ENCODE results near the gene FBXO2.

Gene FBXO2

GRCh38 chr1:11668516-11668915 lies 14.3 kb upstream of the FBXO2 start:
- no peak overlapping the region for H3K27ac ChIP-seq (ENCODE audit: low read depth, low read length)
- H3K9ac ChIP-seq (ENCODE audit: low read depth, low read length): no peak overlapping the region
- H3K27me3 ChIP-seq (ENCODE audit: control insufficient read depth, insufficient read depth, low read length): no peaks in the 10 kb centered on the region
- no peaks in the 10 kb centered on the region for H3K4me1 ChIP-seq (ENCODE audit: control insufficient read depth, insufficient read depth, low read length)
- H3K4me3 ChIP-seq (ENCODE audit: low read depth, low read length): no peak overlapping the region
- no peaks in the 10 kb centered on the region for H3K9me3 ChIP-seq (ENCODE audit: control insufficient read depth, insufficient read depth, low read length)
- peaks cover 32% of the 10 kb centered on the region for H3K36me3 ChIP-seq (ENCODE audit: control insufficient read depth, insufficient read depth, low read length)

GRCh38 chr1:11664336-11665065 lies 10.3 kb upstream of the FBXO2 start:
- Histone ChIP-seq H3K36me3 (ENCODE audit: control insufficient read depth, insufficient read depth, low read length) (peaks cover 21% of the 10 kb centered on the region), H3K9me3 (ENCODE audit: control insufficient read depth, insufficient read depth, low read length) (no peaks in the 10 kb centered on the region), H3K4me3 (ENCODE audit: low read depth, low read length) (peak overlapping the region; percentile 54), H3K27me3 (ENCODE audit: control insufficient read depth, insufficient read depth, low read length) (peaks cover 3% of the 10 kb centered on the region; the same call in 1 of the 2 replicates), H3K4me1 (ENCODE audit: control insufficient read depth, insufficient read depth, low read length) (no peaks in the 10 kb centered on the region), H3K9ac (ENCODE audit: low read depth, low read length) (no peak overlapping the region), H3K27ac (ENCODE audit: low read depth, low read length) (peak overlapping the region; percentile 45)

- Histone ChIP-seq H3K4me3 (ENCODE audit: low read depth, low read length) (no peak overlapping the region), H3K27me3 (ENCODE audit: control insufficient read depth, insufficient read depth, low read length) (peaks cover 3% of the 10 kb centered on the region; the same call in 1 of the 2 replicates), H3K9ac (ENCODE audit: low read depth, low read length) (no peak overlapping the region), H3K27ac (ENCODE audit: low read depth, low read length) (no peak overlapping the region), H3K9me3 (ENCODE audit: control insufficient read depth, insufficient read depth, low read length) (no peaks in the 10 kb centered on the region), H3K36me3 (ENCODE audit: control insufficient read depth, insufficient read depth, low read length) (peaks cover 46% of the 10 kb centered on the region), H3K4me1 (ENCODE audit: control insufficient read depth, insufficient read depth, low read length) (no peaks in the 10 kb centered on the region)
Measured at GRCh38 chr1:11661103-11661502, 6.9 kb upstream of the FBXO2 start.

GRCh38 chr1:11659748-11660147 lies 5.5 kb upstream of the FBXO2 start:
- H3K9me3 ChIP-seq (ENCODE audit: control insufficient read depth, insufficient read depth, low read length): no peaks in the 10 kb centered on the region
- H3K27ac ChIP-seq (ENCODE audit: low read depth, low read length): no peak overlapping the region
- H3K4me3 ChIP-seq (ENCODE audit: low read depth, low read length): no peak overlapping the region
- peaks cover 3% of the 10 kb centered on the region; the same call in 1 of the 2 replicates for H3K27me3 ChIP-seq (ENCODE audit: control insufficient read depth, insufficient read depth, low read length)
- H3K4me1 ChIP-seq (ENCODE audit: control insufficient read depth, insufficient read depth, low read length): peaks cover 8% of the 10 kb centered on the region; the same call in 1 of the 2 replicates
- H3K9ac ChIP-seq (ENCODE audit: low read depth, low read length): no peak overlapping the region
- peaks cover 49% of the 10 kb centered on the region for H3K36me3 ChIP-seq (ENCODE audit: control insufficient read depth, insufficient read depth, low read length)

GRCh38 chr1:11658542-11658941 lies 4.3 kb upstream of the FBXO2 start:
- H3K36me3 ChIP-seq (ENCODE audit: control insufficient read depth, insufficient read depth, low read length): peaks cover 49% of the 10 kb centered on the region
- no peak overlapping the region for H3K9ac ChIP-seq (ENCODE audit: low read depth, low read length)
- peaks cover 11% of the 10 kb centered on the region for H3K4me1 ChIP-seq (ENCODE audit: control insufficient read depth, insufficient read depth, low read length)
- H3K27ac ChIP-seq (ENCODE audit: low read depth, low read length): no peak overlapping the region
- peaks cover 6% of the 10 kb centered on the region for H3K27me3 ChIP-seq (ENCODE audit: control insufficient read depth, insufficient read depth, low read length)
- no peaks in the 10 kb centered on the region for H3K9me3 ChIP-seq (ENCODE audit: control insufficient read depth, insufficient read depth, low read length)
- no peak overlapping the region for H3K4me3 ChIP-seq (ENCODE audit: low read depth, low read length)

GRCh38 chr1:11657654-11658053 lies 3.4 kb upstream of the FBXO2 start:
- Histone ChIP-seq H3K4me3 (ENCODE audit: low read depth, low read length) (no peak overlapping the region), H3K27me3 (ENCODE audit: control insufficient read depth, insufficient read depth, low read length) (peaks cover 11% of the 10 kb centered on the region), H3K9ac (ENCODE audit: low read depth, low read length) (no peak overlapping the region), H3K4me1 (ENCODE audit: control insufficient read depth, insufficient read depth, low read length) (peaks cover 16% of the 10 kb centered on the region), H3K9me3 (ENCODE audit: control insufficient read depth, insufficient read depth, low read length) (no peaks in the 10 kb centered on the region), H3K36me3 (ENCODE audit: control insufficient read depth, insufficient read depth, low read length) (peaks cover 49% of the 10 kb centered on the region), H3K27ac (ENCODE audit: low read depth, low read length) (no peak overlapping the region)

- Histone ChIP-seq H3K27ac (ENCODE audit: low read depth, low read length) (no peak overlapping the region), H3K36me3 (ENCODE audit: control insufficient read depth, insufficient read depth, low read length) (peaks cover 33% of the 10 kb centered on the region), H3K9me3 (ENCODE audit: control insufficient read depth, insufficient read depth, low read length) (no peaks in the 10 kb centered on the region), H3K4me3 (ENCODE audit: low read depth, low read length) (peak overlapping the region; percentile 60), H3K9ac (ENCODE audit: low read depth, low read length) (no peak overlapping the region), H3K4me1 (ENCODE audit: control insufficient read depth, insufficient read depth, low read length) (peaks cover 29% of the 10 kb centered on the region), H3K27me3 (ENCODE audit: control insufficient read depth, insufficient read depth, low read length) (peaks cover 30% of the 10 kb centered on the region)
Measured at GRCh38 chr1:11654939-11655808, 945 bp upstream of the FBXO2 start.

- Histone ChIP-seq H3K9me3 (ENCODE audit: control insufficient read depth, insufficient read depth, low read length) (no peaks in the 10 kb centered on the region), H3K4me1 (ENCODE audit: control insufficient read depth, insufficient read depth, low read length) (peaks cover 33% of the 10 kb centered on the region), H3K27me3 (ENCODE audit: control insufficient read depth, insufficient read depth, low read length) (peaks cover 35% of the 10 kb centered on the region), H3K27ac (ENCODE audit: low read depth, low read length) (no peak overlapping the region), H3K9ac (ENCODE audit: low read depth, low read length) (no peak overlapping the region), H3K36me3 (ENCODE audit: control insufficient read depth, insufficient read depth, low read length) (peaks cover 22% of the 10 kb centered on the region), H3K4me3 (ENCODE audit: low read depth, low read length) (peak overlapping the region; percentile 67)
Measured at GRCh38 chr1:11653861-11654136, 430 bp downstream of the FBXO2 start.

- Histone ChIP-seq H3K4me3 (ENCODE audit: low read depth, low read length) (peak overlapping the region; percentile 67), H3K9me3 (ENCODE audit: control insufficient read depth, insufficient read depth, low read length) (no peaks in the 10 kb centered on the region), H3K4me1 (ENCODE audit: control insufficient read depth, insufficient read depth, low read length) (peaks cover 36% of the 10 kb centered on the region), H3K36me3 (ENCODE audit: control insufficient read depth, insufficient read depth, low read length) (peaks cover 20% of the 10 kb centered on the region), H3K27me3 (ENCODE audit: control insufficient read depth, insufficient read depth, low read length) (peaks cover 35% of the 10 kb centered on the region), H3K27ac (ENCODE audit: low read depth, low read length) (no peak overlapping the region), H3K9ac (ENCODE audit: low read depth, low read length) (no peak overlapping the region)
Measured at GRCh38 chr1:11653101-11653860, 948 bp downstream of the FBXO2 start.

- Histone ChIP-seq H3K36me3 (ENCODE audit: control insufficient read depth, insufficient read depth, low read length) (peaks cover 13% of the 10 kb centered on the region), H3K4me3 (ENCODE audit: low read depth, low read length) (no peak overlapping the region), H3K27me3 (ENCODE audit: control insufficient read depth, insufficient read depth, low read length) (peaks cover 35% of the 10 kb centered on the region), H3K9me3 (ENCODE audit: control insufficient read depth, insufficient read depth, low read length) (no peaks in the 10 kb centered on the region), H3K27ac (ENCODE audit: low read depth, low read length) (no peak overlapping the region), H3K4me1 (ENCODE audit: control insufficient read depth, insufficient read depth, low read length) (peaks cover 38% of the 10 kb centered on the region), H3K9ac (ENCODE audit: low read depth, low read length) (no peak overlapping the region)
Measured at GRCh38 chr1:11652203-11652780, 1.9 kb downstream of the FBXO2 start.
